Endothelial cell of umbilical vein (primary cell): ENCODE data around the gene VPS45.

Experiments
- EZH2 ChIP-seq: IDR thresholded peaks from 2 replicates; pipeline ENCODE4 v1.6.1; 2012; ENCODE audit warnings: borderline replicate concordance, low read depth, mild to moderate bottlenecking, moderate library complexity, low read length, inconsistent platforms; ENCODE audit not compliant: severe bottlenecking
- FOS ChIP-seq: IDR thresholded peaks from 2 replicates; pipeline ENCODE4 v1.6.1; 2011; ENCODE audit warnings: mild to moderate bottlenecking, low read length, moderate library complexity, borderline replicate concordance; ENCODE audit not compliant: insufficient read depth
- POLR2A ChIP-seq: IDR thresholded peaks from 2 replicates; pipeline ENCODE4 v1.6.1; 2012; ENCODE audit warnings: low read depth, mild to moderate bottlenecking, control low read depth, low read length
- POLR2AphosphoS5 ChIP-seq: IDR thresholded peaks from 2 replicates; pipeline ENCODE4 v1.6.1; 2012; ENCODE audit warnings: low read depth, mild to moderate bottlenecking, control low read depth, low read length, moderate library complexity; ENCODE audit not compliant: insufficient read depth
- TF ChIP-seq, protein P1 (sequence below), 2 donors: IDR thresholded peaks; 1 replicate in 1 of 2; 2 replicates in 1 of 2; pipeline ENCODE4 v1.5.1; 2011; ENCODE audit warnings: low read length in 2 of 2, mild to moderate bottlenecking in 2 of 2, moderate library complexity in 2 of 2, control low read depth in 1 of 2, inconsistent platforms in 1 of 2, low read depth in 1 of 2; ENCODE audit not compliant: insufficient read depth in 1 of 2; ENCODE audit errors: extremely low read depth in 1 of 2

DNA sequence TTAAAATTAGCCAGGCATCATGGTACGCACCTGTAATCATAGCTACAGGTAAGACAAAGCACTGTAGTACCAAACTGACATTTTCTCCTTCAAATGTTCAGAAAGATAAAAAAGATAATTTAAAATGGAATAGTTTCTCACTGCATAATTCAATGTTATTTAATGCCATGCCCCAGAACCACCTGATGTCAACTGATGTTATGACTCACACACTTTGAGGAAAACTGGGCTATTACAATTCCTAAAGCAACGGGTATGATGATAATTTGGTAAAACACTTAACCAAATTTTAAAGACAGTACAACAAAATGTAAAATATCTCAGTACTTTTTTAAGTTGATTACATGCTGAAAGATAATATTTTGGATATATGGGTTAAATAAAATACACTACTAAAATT lies 59.2 kb downstream of the VPS45 start:
- TF ChIP-seq, protein P1, sequence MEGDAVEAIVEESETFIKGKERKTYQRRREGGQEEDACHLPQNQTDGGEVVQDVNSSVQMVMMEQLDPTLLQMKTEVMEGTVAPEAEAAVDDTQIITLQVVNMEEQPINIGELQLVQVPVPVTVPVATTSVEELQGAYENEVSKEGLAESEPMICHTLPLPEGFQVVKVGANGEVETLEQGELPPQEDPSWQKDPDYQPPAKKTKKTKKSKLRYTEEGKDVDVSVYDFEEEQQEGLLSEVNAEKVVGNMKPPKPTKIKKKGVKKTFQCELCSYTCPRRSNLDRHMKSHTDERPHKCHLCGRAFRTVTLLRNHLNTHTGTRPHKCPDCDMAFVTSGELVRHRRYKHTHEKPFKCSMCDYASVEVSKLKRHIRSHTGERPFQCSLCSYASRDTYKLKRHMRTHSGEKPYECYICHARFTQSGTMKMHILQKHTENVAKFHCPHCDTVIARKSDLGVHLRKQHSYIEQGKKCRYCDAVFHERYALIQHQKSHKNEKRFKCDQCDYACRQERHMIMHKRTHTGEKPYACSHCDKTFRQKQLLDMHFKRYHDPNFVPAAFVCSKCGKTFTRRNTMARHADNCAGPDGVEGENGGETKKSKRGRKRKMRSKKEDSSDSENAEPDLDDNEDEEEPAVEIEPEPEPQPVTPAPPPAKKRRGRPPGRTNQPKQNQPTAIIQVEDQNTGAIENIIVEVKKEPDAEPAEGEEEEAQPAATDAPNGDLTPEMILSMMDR (IDR thresholded peaks at IDR 0.05; ENCODE audit: extremely low read depth in 1 of 2, insufficient read depth in 1 of 2, low read depth in 1 of 2, low read length in 2 of 2), result no peak
- TF ChIP-seq POLR2A (no peak), POLR2AphosphoS5 (no peak), EZH2 (no peak), FOS (no peak)
